HepG2 (cell line): ENCODE results near the gene ARHGEF3. TPM values are rescaled to one million over a fixed set of nuclear protein-coding genes. Genes with fewer than 3 reads are reported as not detected.
A peak's percentile ranks its signal among the peaks of the same experiment; 100 is the strongest.

ENCODE experiments used
- ATAC-seq: fragments of 200-7000 bp; cut with Tn5 transposase; 3 replicates; pipeline ENCODE4 v1.9.1; 2020; ENCODE audit warnings: mild to moderate bottlenecking, moderate library complexity
- BruUV-seq: library from RNA; stranded (reverse); fragments of 400-500 nt; replicated peaks from 2 replicates; lab custom pipeline; 2021; lab: Mats Ljungman, UMichigan
- CTCF ChIA-PET: fragments of 300-600 bp; formaldehyde crosslinking; extraction: SDS; loops from one replicate; lab custom pipeline; 2021; ENCODE audit warnings: low total read pairs, inconsistent platforms, low intra/inter-chr PET ratio; lab: Yijun Ruan, JAX
- POLR2A ChIA-PET: fragments of 350-600 bp; sonication (Branson Sonifier 250); formaldehyde crosslinking; loops from one replicate; lab custom pipeline; 2020; ENCODE audit warnings: antibody characterized with exemption, inconsistent platforms; lab: Yijun Ruan, JAX
- DNase-seq: peaks from one replicate; pipeline ENCODE4 v3.0.0-alpha.2; 2015; ENCODE audit warnings: low spot score
- FAIRE-seq: peaks from 3 replicates; lab custom pipeline; 2011; peaks lifted over from hg19 to GRCh38; lab: Jason Lieb, UNC
- H2AFZ ChIP-seq: one replicate; pipeline ENCODE4 v1.6.1; 2011; ENCODE audit warnings: low read length, inconsistent platforms
- H3K27ac ChIP-seq: fragments of 300-600 bp; 3 replicates; pipeline ENCODE4 v1.8.0; 2011; ENCODE audit warnings: mixed run types, mild to moderate bottlenecking, mixed read lengths, low read length, inconsistent platforms; ENCODE audit not compliant: insufficient read depth; ENCODE audit errors: extremely low read length
- H3K27me3 ChIP-seq, 2 experiments: fragments of 200-600 bp in 1 of 2; 2 replicates in 1 of 2; 3 replicates in 1 of 2; pipeline versions ENCODE4 v1.6.0 to v1.8.0; 2011; ENCODE audit warnings: low read length in 2 of 2, mild to moderate bottlenecking in 2 of 2, moderate library complexity in 2 of 2, inconsistent platforms in 1 of 2; ENCODE audit not compliant: insufficient read depth in 2 of 2, control insufficient read depth in 1 of 2
- H3K36me3 ChIP-seq, 2 experiments: fragments of 200-600 bp in 1 of 2; replicated peaks in 1 of 2; 2 replicates in 1 of 2; 3 replicates in 1 of 2; pipeline versions ENCODE4 v1.5.1 to v1.8.0; 2011; ENCODE audit warnings: low read length in 2 of 2, inconsistent platforms in 1 of 2; ENCODE audit not compliant: insufficient read depth in 2 of 2, control insufficient read depth in 1 of 2
- H3K4me1 ChIP-seq: 2 replicates; pipeline ENCODE4 v1.5.1; 2012; ENCODE audit warnings: low read length, inconsistent platforms; ENCODE audit not compliant: insufficient read depth
- H3K4me2 ChIP-seq: 2 replicates; pipeline ENCODE4 v1.6.0; 2011; ENCODE audit warnings: low read depth, low read length, inconsistent platforms
- H3K4me3 ChIP-seq, 3 experiments: fragments of 200-600 bp in 1 of 3; sonication (generic), shearing (Covaris generic) in 1 of 3; replicated peaks in 1 of 3; 2 replicates each; pipeline ENCODE4 v1.5.1; 2011 to 2016; ENCODE audit warnings: low read length in 3 of 3, inconsistent platforms in 2 of 3, low read depth in 2 of 3, mild to moderate bottlenecking in 2 of 3, control low read depth in 1 of 3, mixed read lengths in 1 of 3; ENCODE audit not compliant: insufficient read depth in 1 of 3
- H3K79me2 ChIP-seq: one replicate; pipeline ENCODE4 v1.6.1; 2011; ENCODE audit warnings: low read length, inconsistent platforms; ENCODE audit not compliant: insufficient read depth
- H3K9ac ChIP-seq: 2 replicates; pipeline ENCODE4 v1.6.0; 2011; ENCODE audit warnings: mild to moderate bottlenecking, low read depth, low read length, inconsistent platforms; ENCODE audit not compliant: insufficient read depth
- H3K9me3 ChIP-seq: 2 replicates; pipeline ENCODE4 v1.5.1; 2012; ENCODE audit warnings: mild to moderate bottlenecking, low read length
- H4K20me1 ChIP-seq: 2 replicates; pipeline ENCODE4 v1.6.0; 2011; ENCODE audit warnings: inconsistent platforms, mild to moderate bottlenecking, low read length, moderate library complexity; ENCODE audit not compliant: insufficient read depth
- ADNP ChIP-seq: sonication (generic); formaldehyde crosslinking; IDR thresholded peaks from 2 replicates; pipeline ENCODE4 v1.4.0; 2020; ENCODE audit warnings: missing genetic modification reagents
- ARID5B ChIP-seq: IDR thresholded peaks from 2 replicates; pipeline ENCODE4 v1.4.0; 2020; ENCODE audit warnings: mild to moderate bottlenecking, missing genetic modification reagents
- BCL6 ChIP-seq: IDR thresholded peaks from 2 replicates; pipeline ENCODE4 v1.6.1; 2016; ENCODE audit warnings: missing genetic modification reagents, missing compliant biosample characterization
- CHD2 ChIP-seq: IDR thresholded peaks from 2 replicates; pipeline ENCODE4 v1.6.1; 2011; ENCODE audit warnings: low read depth, low read length, improper control_type of control experiment
- GATAD2A ChIP-seq: IDR thresholded peaks from 2 replicates; pipeline ENCODE4 v1.6.1; 2016
- HNRNPL ChIP-seq: fragments of 200-400 bp; formaldehyde crosslinking; IDR thresholded peaks from 2 replicates; pipeline ENCODE4 v1.6.1; 2017; ENCODE audit warnings: mild to moderate bottlenecking, low read depth, low read length
- MAFG ChIP-seq: sonication (generic); formaldehyde crosslinking; IDR thresholded peaks from 2 replicates; pipeline ENCODE4 v1.5.1; 2020; ENCODE audit warnings: mild to moderate bottlenecking, missing genetic modification reagents
- MLXIP ChIP-seq: sonication (generic); formaldehyde crosslinking; IDR thresholded peaks from 2 replicates; pipeline ENCODE4 v1.9.0; 2021; ENCODE audit warnings: missing genetic modification reagents, borderline replicate concordance
- NONO ChIP-seq, 2 experiments: fragments of 450-650 bp in 1 of 2; sonication (generic) in 1 of 2; formaldehyde crosslinking in 1 of 2; IDR thresholded peaks in 1 of 2; conservative IDR thresholded peaks in 1 of 2; 2 replicates each; pipeline versions ENCODE4 v1.6.1 to v1.8.0; 2017 to 2022; ENCODE audit warnings: mild to moderate bottlenecking in 1 of 2, missing genetic modification reagents in 1 of 2, moderate library complexity in 1 of 2
- RARA ChIP-seq: IDR thresholded peaks from 2 replicates; pipeline ENCODE4 v1.6.1; 2016; ENCODE audit warnings: missing genetic modification reagents, missing compliant biosample characterization
- SAP130 ChIP-seq: IDR thresholded peaks from 2 replicates; pipeline ENCODE4 v1.6.1; 2016; ENCODE audit warnings: low read depth
- SOX13 ChIP-seq, 3 experiments: fragments of 450-650 bp in 1 of 3; sonication (generic) in 1 of 3; formaldehyde crosslinking in 1 of 3; IDR thresholded peaks in 2 of 3; conservative IDR thresholded peaks in 1 of 3; 2 replicates each; pipeline versions ENCODE4 v1.5.0 to v1.6.1; 2016 to 2020; ENCODE audit warnings: antibody characterized with exemption in 1 of 3, mild to moderate bottlenecking in 1 of 3, missing compliant biosample characterization in 1 of 3, missing genetic modification reagents in 1 of 3, moderate library complexity in 1 of 3
- TEAD3 ChIP-seq: optimal IDR thresholded peaks from 2 replicates; pipeline ENCODE3; 2016; ENCODE audit warnings: borderline replicate concordance
- ZFP1 ChIP-seq: IDR thresholded peaks from 2 replicates; pipeline ENCODE4 v1.6.1; 2016
- ZNF101 ChIP-seq: sonication (generic); formaldehyde crosslinking; IDR thresholded peaks from 2 replicates; pipeline ENCODE4 v1.4.0; 2020; ENCODE audit warnings: mild to moderate bottlenecking, low read depth, missing genetic modification reagents, borderline replicate concordance
- ZNF362 ChIP-seq: sonication (generic); formaldehyde crosslinking; IDR thresholded peaks from 2 replicates; pipeline ENCODE4 v1.4.0; 2020; ENCODE audit warnings: missing genetic modification reagents, mild to moderate bottlenecking, borderline replicate concordance
- WGBS: methylation state at CpG from one replicate; pipeline ENCODE4 v1.1.6; 2017; ENCODE audit warnings: low lambda C conversion rate; 5-methylcytosine and 5-hydroxymethylcytosine counted together
- in situ Hi-C: cut with HindIII; loops from 2 replicates; pipeline ENCODE4 v1.10.0; 2017; ENCODE audit warnings: low pct_unique_long_range_greater_than_20kb; ENCODE audit not compliant: extremely low pct_ligation_motif_present
- intact Hi-C: fragments of 100-400 bp; cut with micrococcal nuclease; formaldehyde crosslinking; loops from one replicate; pipeline ENCODE4 v1.10.0; 2022; ENCODE audit not compliant: unreplicated experiment
- polyA plus RNA-seq, 8 experiments: library from polyadenylated mRNA; depleted of rRNA in 3 of 8; stranded (reverse) in 7 of 8; unstranded in 1 of 8; fragments of >200 nt; fragmentation: Illumina TruSeq in 4 of 8; extraction: Trizol in 4 of 8; gene quantifications; 2 replicates each; pipeline versions ENCODE4 v1.2.1 to v1.2.3, GENCODE V29; 2011 to 2016; ENCODE audit warnings: low read depth in 4 of 8, missing spikeins in 1 of 8, mixed read lengths in 1 of 8; ENCODE audit not compliant: insufficient read depth in 1 of 8
- total RNA-seq, 5 experiments: library from RNA; depleted of rRNA; stranded (reverse); fragments of >200 nt; fragmentation: Illumina TruSeq; extraction: Trizol; gene quantifications; 2 replicates each; pipeline ENCODE4 v1.2.3, GENCODE V29; 2016; ENCODE audit warnings: low read depth in 1 of 5

The ARHGEF3 gene
- total and polyA plus RNA-seq, 2 of the 13 experiments (the other 11 are each of a cell fraction or from before 2014, with no cell fraction given) = 14.8 to 23.1 TPM

- TF ChIP-seq ZNF362 (no peak; the same call in 1 of the 2 replicates), MLXIP (CRISPR knock-in tag) (no peak)
Observed at GRCh38 chr3:56830884-56831283, 29.1 kb upstream of the ARHGEF3 start (continued).

- no peaks in the 10 kb centered on the region for H3K36me3 ChIP-seq
- peak; percentile 30 for DNase-seq
- no peaks in the 10 kb centered on the region for H3K9me3 ChIP-seq
- H3K4me1 ChIP-seq = peaks cover 78% of the 10 kb centered on the region
- no peaks in the 10 kb centered on the region for H3K27me3 ChIP-seq
- intact Hi-C loops = no loop called here
- POLR2A ChIA-PET = interaction anchor here (1.0 kb wide), 1 partner anchor 28 kb away, joined by 3 read pairs; the partner anchor contains the start of gene ARHGEF3
- no TSS peak for BruUV-seq
- peak overlapping the region; percentile 11; the same call in 1 of the 2 replicates for H3K4me2 ChIP-seq
- in situ Hi-C loops = no loop called here
- ATAC-seq = no peak; the same call in 2 of the 3 replicates
- FAIRE-seq = no peak
- H3K4me3 ChIP-seq = no peak overlapping the region
- no peak overlapping the region for H2AFZ ChIP-seq
- no peak overlapping the region for H3K9ac ChIP-seq
- H3K27ac ChIP-seq = peak overlapping the region; percentile 12
- no peaks in the 10 kb centered on the region for H4K20me1 ChIP-seq
- no peaks in the 10 kb centered on the region for H3K79me2 ChIP-seq
- WGBS = 53% methylated on average over 1 of the region's 1 CpG
- CTCF ChIA-PET = no interaction called here
- TF ChIP-seq GATAD2A (0 out of 2 replicates have a peak, but pooled peaks have one; percentile 20), BCL6 (peak; percentile 60; the same call in 1 of the 2 replicates), SOX13 (IDR thresholded peaks at IDR 0.05) (no peak), SOX13 (CRISPR knock-in tag; conservative IDR thresholded peaks at IDR 0.05 in 1 of 2, IDR thresholded peaks at IDR 0.05 in 1 of 2) (peak in 1 of 2 experiments; percentile 26; a peak in 1 of 4 replicates), CHD2 (no peak), ZNF101 (no peak), ADNP (CRISPR knock-in tag) (no peak), TEAD3 (CRISPR knock-in tag) (peak; percentile 45), HNRNPL (no peak), SAP130 (CRISPR knock-in tag) (peak; percentile 20; the same call in 1 of the 2 replicates), ZFP1 (CRISPR knock-in tag) (no peak), NONO (IDR thresholded peaks at IDR 0.05) (no peak), NONO (CRISPR knock-in tag; conservative IDR thresholded peaks at IDR 0.05) (no peak), RARA (CRISPR knock-in tag) (peak; percentile 49), MAFG (no peak), ARID5B (CRISPR knock-in tag) (peak; percentile 32; the same call in 1 of the 2 replicates)
Observed at GRCh38 chr3:56829533-56829932, 27.8 kb upstream of the ARHGEF3 start.
